Measurements from ENCODE around the gene ELANE. TPM values are rescaled to one million over a fixed set of nuclear protein-coding genes. Genes with fewer than 3 reads are reported as not detected.

ELANE gene
- total RNA-seq, 4 donors from 2014 or later, result 0.95 TPM; not detected in 3

- Histone ChIP-seq H3K9me3 (no peaks in the 10 kb centered on the region), H3K36me3 (peaks cover 8 to 48% (median 18%) of the 10 kb centered on the region in 3 donors), H3K27me3 (no peaks in the 10 kb centered on the region), H3K4me1 (peaks cover 8 to 28% (median 9%) of the 10 kb centered on the region in 3 donors), H3K4me3 (peak overlapping the region; percentile 70 to 95 (median 86)), H3K27ac (peak overlapping the region; percentile 87 to 97 (median 94))
- DNase-seq, result no peak
- intact Hi-C loops (cut with DNase I), result no loop called here
- no peak for TF ChIP-seq CTCF (IDR thresholded peaks at IDR 0.05)
- TF ChIP-seq POLR2A (IDR thresholded peaks at IDR 0.05), result no peak
- WGBS, 2 donors, result 4 to 7% methylated on average over 11 to 18 of the region's 27 CpGs
Observed at GRCh38 chr19:892243-892893, 40.3 kb downstream of the ELANE start.

DNA sequence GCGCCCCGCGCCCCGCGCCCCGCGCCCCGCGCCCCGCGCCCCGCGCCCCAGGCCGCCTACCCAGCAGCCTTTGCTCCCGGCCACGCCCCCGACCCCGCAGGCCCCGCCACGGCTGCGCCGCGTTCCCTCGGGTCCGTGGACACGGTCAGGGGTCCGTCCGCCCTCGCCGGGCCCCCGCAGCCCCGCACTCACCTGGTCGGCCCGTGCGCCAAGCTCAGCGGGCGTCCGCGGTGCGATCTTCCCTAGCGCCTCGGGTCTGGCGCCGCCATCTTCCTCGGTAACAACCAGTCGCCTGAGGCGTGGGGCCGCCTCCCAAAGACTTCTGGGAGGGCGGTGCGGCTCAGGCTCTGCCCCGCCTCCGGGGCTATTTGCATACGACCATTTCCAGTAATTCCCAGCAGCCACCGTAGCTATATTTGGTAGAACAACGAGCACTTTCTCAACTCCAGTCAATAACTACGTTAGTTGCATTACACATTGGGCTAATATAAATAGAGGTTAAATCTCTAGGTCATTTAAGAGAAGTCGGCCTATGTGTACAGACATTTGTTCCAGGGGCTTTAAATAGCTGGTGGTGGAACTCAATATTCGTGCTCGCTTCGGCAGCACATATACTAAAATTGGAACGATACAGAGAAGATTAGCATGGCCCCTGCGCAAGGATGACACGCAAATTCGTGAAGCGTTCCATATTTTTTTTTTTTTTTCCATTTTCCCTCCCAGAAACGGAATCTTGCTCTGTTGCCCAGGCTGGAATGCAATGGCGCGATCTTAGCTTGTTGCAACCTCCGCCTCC lies 41.0 kb downstream of the ELANE start, which contains the start of the genes MED16 and RNU6-9:
Gene MED16 (minus strand): TSS at position 294 of the 796 bp plus-strand sequence. CDS start 2,056 bp downstream, outside the sequence.
Gene RNU6-9 (plus strand): TSS at position 591 of the 796 bp plus-strand sequence.
- peak in 3 of 4 donors; percentile 44 to 73 (median 61) for TF ChIP-seq POLR2A (IDR thresholded peaks at IDR 0.05)
- TF ChIP-seq CTCF (IDR thresholded peaks at IDR 0.05), result peak in 1 of 6 experiments; percentile 20
- Histone ChIP-seq H3K27me3 (no peaks in the 10 kb centered on the region), H3K27ac (peak within 1 kb of the TSS; percentile 87 to 97 (median 94)), H3K4me1 (peaks cover 8 to 28% (median 9%) of the 10 kb centered on the region in 3 donors), H3K4me3 (peak within 1 kb of the TSS; percentile 70 to 95 (median 86)), H3K9me3 (no peaks in the 10 kb centered on the region), H3K36me3 (peaks cover 8 to 47% (median 18%) of the 10 kb centered on the region in 3 donors)
- intact Hi-C loops (cut with DNase I), result no loop called here
- DNase-seq, result peak; percentile 70
- 1% methylated on average over 14 to 20 of the region's 69 CpGs for WGBS, 2 donors

- TF ChIP-seq CTCF (IDR thresholded peaks at IDR 0.05), result no peak
- TF ChIP-seq POLR2A (IDR thresholded peaks at IDR 0.05), result no peak
- H3K9me3 ChIP-seq, result no peaks in the 10 kb centered on the region
- 87 to 96% methylated on average over 7 to 8 of the region's 10 CpGs for WGBS, 2 donors
- intact Hi-C loops (cut with DNase I), result no loop called here
- H3K36me3 ChIP-seq, result peaks cover 8 to 47% (median 20%) of the 10 kb centered on the region in 3 donors
- no peaks in the 10 kb centered on the region for H3K27me3 ChIP-seq
- H3K4me1 ChIP-seq, result peaks cover 5 to 31% (median 8%) of the 10 kb centered on the region in 3 donors
- no peak overlapping the region for H3K4me3 ChIP-seq
- no peak overlapping the region for H3K27ac ChIP-seq
- no peak for DNase-seq
Observed at GRCh38 chr19:896434-896833, 44.3 kb downstream of the ELANE start.

- Histone ChIP-seq H3K36me3 (peaks cover 8 to 53% (median 20%) of the 10 kb centered on the region in 3 donors), H3K27ac (no peak overlapping the region), H3K9me3 (no peaks in the 10 kb centered on the region), H3K4me3 (no peak overlapping the region), H3K27me3 (no peaks in the 10 kb centered on the region), H3K4me1 (peaks cover 2 to 26% (median 5%) of the 10 kb centered on the region in 3 donors)
- WGBS, 2 donors, result 93 to 94% methylated on average over 5 to 10 of the region's 11 CpGs
- TF ChIP-seq CTCF (IDR thresholded peaks at IDR 0.05) (no peak), POLR2A (IDR thresholded peaks at IDR 0.05) (no peak)
- no peak for DNase-seq
- intact Hi-C loops (cut with DNase I), result no loop called here
Observed at GRCh38 chr19:896999-897398, 44.9 kb downstream of the ELANE start.

All from esophagus squamous epithelium (tissue), 5 donors.